ENCODE data around the gene DNAAF8.

DNA sequence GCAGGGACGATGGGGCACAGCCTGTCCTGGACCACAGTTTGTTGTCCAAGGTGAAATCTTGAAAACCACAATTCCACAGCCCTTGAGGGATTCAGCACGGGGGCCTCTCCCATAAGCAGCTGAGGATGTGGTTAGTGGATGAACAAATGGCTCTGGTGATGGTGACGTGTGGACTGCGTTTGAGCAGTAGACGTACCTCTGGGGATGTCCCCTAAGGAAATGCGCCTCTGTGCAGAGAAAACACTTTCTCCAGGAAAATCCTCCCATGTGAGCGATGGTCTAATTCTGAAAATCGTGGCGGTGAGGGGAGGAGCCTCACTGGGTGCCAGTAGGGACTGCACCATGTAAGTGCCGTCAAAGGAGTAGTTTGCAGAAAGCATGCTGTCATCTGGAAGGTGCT lies 56.5 kb downstream of the DNAAF8 start:
- TF ChIP-seq, protein P1, sequence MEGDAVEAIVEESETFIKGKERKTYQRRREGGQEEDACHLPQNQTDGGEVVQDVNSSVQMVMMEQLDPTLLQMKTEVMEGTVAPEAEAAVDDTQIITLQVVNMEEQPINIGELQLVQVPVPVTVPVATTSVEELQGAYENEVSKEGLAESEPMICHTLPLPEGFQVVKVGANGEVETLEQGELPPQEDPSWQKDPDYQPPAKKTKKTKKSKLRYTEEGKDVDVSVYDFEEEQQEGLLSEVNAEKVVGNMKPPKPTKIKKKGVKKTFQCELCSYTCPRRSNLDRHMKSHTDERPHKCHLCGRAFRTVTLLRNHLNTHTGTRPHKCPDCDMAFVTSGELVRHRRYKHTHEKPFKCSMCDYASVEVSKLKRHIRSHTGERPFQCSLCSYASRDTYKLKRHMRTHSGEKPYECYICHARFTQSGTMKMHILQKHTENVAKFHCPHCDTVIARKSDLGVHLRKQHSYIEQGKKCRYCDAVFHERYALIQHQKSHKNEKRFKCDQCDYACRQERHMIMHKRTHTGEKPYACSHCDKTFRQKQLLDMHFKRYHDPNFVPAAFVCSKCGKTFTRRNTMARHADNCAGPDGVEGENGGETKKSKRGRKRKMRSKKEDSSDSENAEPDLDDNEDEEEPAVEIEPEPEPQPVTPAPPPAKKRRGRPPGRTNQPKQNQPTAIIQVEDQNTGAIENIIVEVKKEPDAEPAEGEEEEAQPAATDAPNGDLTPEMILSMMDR (IDR thresholded peaks at IDR 0.05; ENCODE audit: low read length) = no peak
- TF ChIP-seq EZH2phosphoT487 (IDR thresholded peaks at IDR 0.05; ENCODE audit: low read length) = no peak

Data from MM.1S (cell line).